Smooth muscle cell (in vitro differentiated cells): ENCODE results near the gene DYSF. TPM values are rescaled to one million over a fixed set of nuclear protein-coding genes. Genes with fewer than 3 reads are reported as not detected.

Experiments used
- DNase-seq: peaks from one replicate; lab custom pipeline; 2025; ENCODE audit not compliant: unreplicated experiment; lab: John Stamatoyannopoulos, UW
- H2AFZ ChIP-seq: fragments of 200-600 bp; sonication (generic); 2 replicates; pipeline ENCODE4 v1.6.0; 2016; ENCODE audit warnings: antibody characterized with exemption, low read depth, mild to moderate bottlenecking
- H3F3A ChIP-seq: fragments of 200-600 bp; sonication (generic); 2 replicates; pipeline ENCODE4 v1.6.0; 2017; ENCODE audit warnings: antibody characterized with exemption, low read depth
- H3K27ac ChIP-seq: fragments of 200-600 bp; sonication (generic); 2 replicates; pipeline ENCODE4 v1.5.1; 2016; ENCODE audit warnings: low read depth, mild to moderate bottlenecking
- H3K27me3 ChIP-seq: fragments of 200-600 bp; sonication (generic); 2 replicates; pipeline ENCODE4 v1.6.1; 2016; ENCODE audit warnings: low read depth, mild to moderate bottlenecking
- H3K36me3 ChIP-seq: fragments of 200-600 bp; sonication (generic); 2 replicates; pipeline ENCODE4 v1.5.1; 2016; ENCODE audit warnings: low read depth
- H3K4me1 ChIP-seq: fragments of 200-600 bp; sonication (generic); 2 replicates; pipeline ENCODE4 v1.5.1; 2016; ENCODE audit warnings: low read depth
- H3K4me2 ChIP-seq: fragments of 200-600 bp; sonication (generic); 2 replicates; pipeline ENCODE4 v1.6.0; 2016; ENCODE audit warnings: mild to moderate bottlenecking
- H3K4me3 ChIP-seq: fragments of 200-600 bp; sonication (generic); 2 replicates; pipeline ENCODE4 v1.5.1; 2016; ENCODE audit warnings: mild to moderate bottlenecking
- H3K79me2 ChIP-seq: fragments of 200-600 bp; sonication (generic); 2 replicates; pipeline ENCODE4 v1.6.0; 2016; ENCODE audit warnings: low read depth, mild to moderate bottlenecking
- H3K9ac ChIP-seq: fragments of 200-600 bp; sonication (generic); 2 replicates; pipeline ENCODE4 v1.6.0; 2016; ENCODE audit warnings: low read depth
- H3K9me3 ChIP-seq: fragments of 200-600 bp; sonication (generic); replicated peaks from 2 replicates; pipeline ENCODE4 v1.5.1; 2016; ENCODE audit warnings: low read depth
- H4K20me1 ChIP-seq: fragments of 200-600 bp; sonication (generic); 2 replicates; pipeline ENCODE4 v1.6.0; 2016; ENCODE audit warnings: low read depth
- CTCF ChIP-seq: fragments of 200-600 bp; sonication (generic); IDR thresholded peaks from 2 replicates; pipeline ENCODE4 v1.5.1; 2017; ENCODE audit warnings: borderline replicate concordance, mild to moderate bottlenecking, antibody characterized with exemption; ENCODE audit not compliant: insufficient read depth, poor library complexity, severe bottlenecking
- WGBS: methylation state at CpG from one replicate; pipeline ENCODE4 v1.1.7; 2016; ENCODE audit warnings: low lambda C conversion rate; 5-methylcytosine and 5-hydroxymethylcytosine counted together
- polyA plus RNA-seq: library from polyadenylated mRNA; unstranded; fragments of >200 nt; fragmentation: Nextera tagmentation; extraction: Ambion mirVana; gene quantifications from 2 replicates; pipeline ENCODE4 v1.2.1, GENCODE V29; 2016
- total RNA-seq: library from RNA; depleted of rRNA; stranded (reverse); fragments of >200 nt; gene quantifications from 2 replicates; pipeline ENCODE4 v1.2.3, GENCODE V29; 2014

The DYSF gene
- total and polyA plus RNA-seq, 2 experiments from 2014 or later, result 0.64 to 1.6 TPM

- no peak overlapping the region for H3K4me3 ChIP-seq
- H3K9me3 ChIP-seq, result no peaks in the 10 kb centered on the region
- H3K27ac ChIP-seq, result no peak overlapping the region
- no peaks in the 10 kb centered on the region for H4K20me1 ChIP-seq
- WGBS, result 74% methylated on average over 11 of the region's 11 CpGs
- DNase-seq, result no peak
- no peak overlapping the region for H3K4me2 ChIP-seq
- no peaks in the 10 kb centered on the region for H3K79me2 ChIP-seq
- no peak overlapping the region for H3K9ac ChIP-seq
- peaks cover 62% of the 10 kb centered on the region for H3K27me3 ChIP-seq
- no peak for TF ChIP-seq CTCF
- no peak overlapping the region for H2AFZ ChIP-seq
- no peaks in the 10 kb centered on the region for H3K36me3 ChIP-seq
- H3F3A ChIP-seq, result no peaks in the 10 kb centered on the region
- H3K4me1 ChIP-seq, result peaks cover 7% of the 10 kb centered on the region
Observed at GRCh38 chr2:71468279-71469015, 15.1 kb downstream of the DYSF start.

- Histone ChIP-seq H2AFZ (no peak overlapping the region), H3K27ac (no peak overlapping the region), H3K4me1 (peaks cover 7% of the 10 kb centered on the region), H4K20me1 (no peaks in the 10 kb centered on the region), H3K4me2 (no peak overlapping the region), H3K9me3 (no peaks in the 10 kb centered on the region), H3K36me3 (no peaks in the 10 kb centered on the region), H3K4me3 (no peak overlapping the region), H3K79me2 (no peaks in the 10 kb centered on the region), H3K27me3 (peaks cover 49% of the 10 kb centered on the region), H3F3A (no peaks in the 10 kb centered on the region), H3K9ac (no peak overlapping the region)
- TF ChIP-seq CTCF, result no peak
- WGBS, result 74% methylated on average over 8 of the region's 8 CpGs
- DNase-seq, result no peak
Observed at GRCh38 chr2:71469403-71470398, 16.3 kb downstream of the DYSF start.

GRCh38 chr2:71471276-71471675 lies 17.9 kb downstream of the DYSF start:
- no peaks in the 10 kb centered on the region for H3K79me2 ChIP-seq
- WGBS, result 28% methylated on average over 1 of the region's 1 CpG
- no peak overlapping the region for H3K9ac ChIP-seq

More at GRCh38 chr2:71471276-71471675, 17.9 kb downstream of the DYSF start:
- no peak for TF ChIP-seq CTCF
- Histone ChIP-seq H3K4me3 (no peak overlapping the region), H2AFZ (no peak overlapping the region), H3K9me3 (no peaks in the 10 kb centered on the region), H3K4me1 (peaks cover 7% of the 10 kb centered on the region), H3K36me3 (no peaks in the 10 kb centered on the region), H4K20me1 (no peaks in the 10 kb centered on the region), H3F3A (no peaks in the 10 kb centered on the region), H3K27ac (no peak overlapping the region), H3K27me3 (peaks cover 33% of the 10 kb centered on the region), H3K4me2 (no peak overlapping the region)
- DNase-seq, result no peak
